GM18498 (cell line): ENCODE data around the gene ELOA.
A peak's percentile ranks its signal among the peaks of the same experiment; 100 is the strongest.
"Not testable (repeated sequence)": the region's sequence is repeated elsewhere in the genome, so short reads cannot be mapped to it uniquely, and the experiment has no call there.

Source experiments
- ATAC-seq: cut with Tn5 transposase; IDR thresholded peaks from one replicate; pipeline ENCODE4 v1.9.1; 2021; ENCODE audit warnings: mild to moderate bottlenecking, moderate library complexity; ENCODE audit not compliant: unreplicated experiment

ELOA gene

GRCh38 chr1:23733281-23733680, 10.0 kb upstream of the ELOA start:
- not testable (repeated sequence) for ATAC-seq

DNA sequence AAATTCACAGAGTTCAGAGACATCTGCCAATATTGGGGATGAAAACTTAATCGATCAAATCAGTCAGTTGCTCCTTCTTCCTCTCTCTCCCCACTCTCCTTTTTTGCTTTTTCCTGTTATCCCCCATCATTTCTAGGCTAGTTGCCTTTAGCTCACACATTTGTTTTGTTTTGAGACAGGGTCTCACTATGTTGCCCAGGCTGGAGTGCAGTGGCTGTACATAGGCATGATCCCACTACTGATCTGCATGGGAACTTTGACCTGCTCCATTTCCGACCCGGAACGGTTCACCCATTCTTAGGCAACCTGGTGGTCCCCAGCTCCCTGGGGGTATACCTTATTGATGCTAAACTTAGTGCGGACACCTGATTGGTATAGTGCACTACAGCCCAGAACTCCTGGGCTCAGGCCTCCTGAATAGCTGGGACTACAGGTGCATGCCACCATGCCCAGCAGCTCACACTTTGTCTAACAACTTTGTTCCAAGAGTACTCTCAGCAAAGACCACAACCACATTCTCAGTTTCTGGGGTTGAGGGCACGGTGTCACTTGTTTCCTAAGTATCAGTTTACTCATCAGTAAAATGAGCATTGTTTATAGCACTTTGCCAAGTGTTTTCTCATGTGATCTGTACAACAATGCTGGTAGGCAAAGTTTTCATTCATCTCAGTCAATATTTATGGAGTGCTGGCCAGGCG, 6.7 kb upstream of the ELOA start:
- ATAC-seq: no peak

DNA sequence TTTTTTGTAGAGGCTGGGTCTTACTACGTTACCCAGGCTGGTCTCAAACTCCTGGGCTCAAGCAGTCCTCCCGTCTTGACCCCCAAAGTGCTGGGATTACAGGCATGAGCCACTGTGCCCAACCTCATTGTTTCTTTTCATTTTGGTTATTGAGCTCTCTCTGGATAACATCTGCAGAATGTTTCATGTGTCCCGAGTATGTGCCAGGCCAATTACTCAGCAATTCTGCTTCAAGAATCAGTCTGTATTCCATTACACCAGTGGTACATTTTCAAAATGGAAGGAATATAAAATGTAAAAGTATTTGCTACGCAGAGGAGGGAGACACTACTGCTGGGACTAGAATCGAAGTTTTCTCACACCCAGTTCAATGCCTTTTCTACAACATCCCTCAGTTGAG, 1.7 kb upstream of the ELOA start:
- no peak for ATAC-seq

DNA sequence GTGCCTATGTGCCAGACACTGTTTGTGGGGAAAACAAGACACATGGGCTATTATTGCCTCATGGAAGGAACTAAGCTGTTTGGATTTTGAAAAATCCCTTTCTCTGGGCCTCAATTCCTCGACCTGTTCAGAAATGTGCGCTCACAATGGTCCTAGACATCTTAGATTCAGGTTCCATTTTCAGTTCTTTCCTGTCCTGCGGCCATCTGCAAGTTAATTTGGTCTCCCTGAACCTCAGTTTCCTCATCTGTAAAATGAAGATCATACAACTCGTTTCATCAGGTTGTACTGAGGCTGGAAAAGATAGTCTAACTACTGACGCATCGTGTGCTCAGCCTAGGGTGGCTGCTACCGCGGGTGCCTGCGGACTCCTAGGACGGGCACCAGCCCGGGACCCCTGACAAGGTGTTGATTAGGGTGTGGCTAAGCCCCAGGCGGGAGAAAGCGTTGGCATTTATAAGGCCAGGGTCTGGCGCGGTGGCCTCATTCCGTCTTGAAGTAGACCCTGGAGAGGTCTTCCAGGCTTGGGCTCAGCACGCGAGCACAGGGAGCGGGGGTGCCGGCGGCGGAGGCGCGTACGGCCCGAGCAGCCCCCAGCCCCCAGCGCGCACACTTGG, 493 bp upstream of the ELOA start:
- ATAC-seq: peak; percentile 13

- ATAC-seq: no peak
Measured at GRCh38 chr1:23745515-23745914, 2.2 kb downstream of the ELOA start.

DNA sequence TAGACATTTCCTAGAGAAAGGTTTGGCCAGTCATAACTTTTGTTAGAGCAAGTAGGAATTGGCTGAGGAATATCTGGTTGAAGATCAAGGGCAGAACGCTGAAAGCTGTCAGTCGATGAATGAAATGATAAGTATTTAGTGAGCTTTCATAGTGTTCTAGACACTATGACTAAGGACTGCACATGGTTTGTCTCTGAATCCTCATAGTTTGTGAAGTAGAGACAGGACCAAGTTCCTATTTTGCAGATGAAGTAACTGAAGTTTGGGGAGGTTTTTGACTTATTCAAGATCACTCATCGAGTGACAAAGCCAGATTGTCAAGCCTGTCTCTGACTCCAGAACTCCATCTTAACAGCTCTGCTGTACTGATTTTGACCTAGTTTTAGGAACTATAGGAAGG, 4.7 kb downstream of the ELOA start:
- ATAC-seq: no peak

- no peak for ATAC-seq
Measured at GRCh38 chr1:23751050-23751814, 8.0 kb downstream of the ELOA start.

- no peak for ATAC-seq
Measured at GRCh38 chr1:23751815-23752200, 8.5 kb downstream of the ELOA start.

GRCh38 chr1:23752909-23753308, 9.6 kb downstream of the ELOA start:
- ATAC-seq: no peak

DNA sequence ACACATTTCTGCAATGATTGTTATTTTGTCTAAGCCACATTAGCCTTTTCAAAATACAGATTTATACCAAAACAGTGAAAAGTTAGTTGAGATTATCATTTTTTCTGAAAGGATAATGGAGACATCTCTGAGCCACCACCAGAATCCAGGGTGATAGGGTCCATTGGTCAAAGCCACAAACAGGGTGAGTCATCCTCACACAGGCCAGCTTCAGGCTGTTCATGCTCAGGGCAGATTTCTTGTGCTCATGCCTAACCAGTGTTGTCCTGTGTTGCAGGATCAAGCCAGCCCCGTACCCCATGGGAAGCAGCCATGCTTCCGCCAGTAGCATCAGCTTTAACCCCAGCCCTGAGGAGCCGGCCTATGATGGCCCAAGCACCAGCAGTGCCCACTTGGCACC, 13.4 kb downstream of the ELOA start:
- ATAC-seq: no peak

GRCh38 chr1:23757812-23758211, 14.5 kb downstream of the ELOA start:
- no peak for ATAC-seq

DNA sequence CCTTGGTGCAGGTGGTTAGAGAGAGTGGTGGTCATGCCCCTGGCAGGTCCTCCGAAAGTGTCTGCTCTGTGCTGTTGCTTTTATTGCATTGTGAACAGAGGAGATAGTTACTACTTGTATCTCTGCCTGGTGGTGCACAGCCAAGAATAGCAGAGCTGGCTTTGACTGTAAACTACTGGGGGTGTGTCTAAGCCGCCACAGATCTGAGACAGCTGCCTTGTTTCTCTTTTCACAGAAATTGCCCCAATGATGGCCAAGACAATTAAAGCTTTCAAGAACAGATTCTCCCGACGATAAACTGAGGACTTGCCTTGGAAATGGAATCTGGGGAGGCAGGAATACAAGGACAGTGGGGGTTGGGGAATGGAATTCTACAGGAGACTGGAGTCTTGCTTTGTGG, 16.0 kb downstream of the ELOA start:
- ATAC-seq: no peak

DNA sequence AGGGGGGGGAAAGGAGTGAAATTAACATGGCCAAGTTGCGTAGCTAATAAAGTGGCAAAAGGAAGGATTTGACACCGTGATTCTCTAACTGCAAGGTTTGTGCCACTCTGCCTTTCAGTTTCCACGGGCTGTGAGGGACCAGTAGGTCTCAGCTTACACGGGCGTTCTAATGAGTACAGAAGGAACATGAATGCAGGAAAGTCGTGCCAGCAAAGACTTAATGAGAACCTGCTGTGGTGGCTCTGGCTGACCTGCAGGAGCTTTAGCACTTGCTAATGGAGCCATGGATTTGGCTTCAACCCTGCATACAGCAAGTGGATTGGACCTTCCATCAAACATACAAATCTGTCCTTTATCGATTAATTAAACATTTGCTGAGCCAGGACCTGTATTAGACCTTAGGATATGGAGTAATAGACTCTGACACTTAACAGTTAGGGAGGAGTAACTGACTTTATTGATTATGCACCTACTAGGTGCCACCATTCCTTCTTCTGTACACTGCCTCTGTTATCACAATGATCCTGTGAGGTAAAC, 19.8 kb downstream of the ELOA start:
- no peak for ATAC-seq

- no peak for ATAC-seq
Measured at GRCh38 chr1:23768733-23769132, 25.5 kb downstream of the ELOA start.

- ATAC-seq: no peak
Measured at GRCh38 chr1:23772049-23772853, 29.0 kb downstream of the ELOA start.

- no peak for ATAC-seq
Measured at GRCh38 chr1:23772854-23773242, 29.6 kb downstream of the ELOA start.

GRCh38 chr1:23774174-23774880, 31.1 kb downstream of the ELOA start:
- ATAC-seq: no peak

DNA sequence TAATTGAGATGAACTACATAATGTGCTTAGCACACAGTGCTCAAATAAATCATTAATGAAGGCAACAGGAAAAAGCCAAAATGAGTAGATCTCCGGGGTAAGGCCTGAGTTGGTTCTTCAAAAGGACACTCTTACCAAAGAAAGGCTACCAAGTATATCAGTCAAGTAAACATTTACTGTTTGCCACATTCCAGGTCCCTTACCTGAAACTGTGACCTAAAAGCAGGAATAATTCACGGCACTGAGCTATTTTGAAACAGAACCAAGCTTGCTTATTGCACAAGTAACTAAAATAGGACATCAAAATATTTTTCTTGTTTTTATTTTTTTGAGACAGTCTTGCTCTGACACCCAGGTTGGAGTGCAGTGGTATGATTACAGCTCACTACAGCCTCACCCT, 32.9 kb downstream of the ELOA start:
- ATAC-seq: no peak

GRCh38 chr1:23777979-23778814, 34.9 kb downstream of the ELOA start, which contains the start of gene PITHD1:
Gene PITHD1 (plus strand): TSS chr1:23778418. CDS start chr1:23778516, 98 bp downstream.
- ATAC-seq: peak; percentile 87
